Mesendoderm (in vitro differentiated cells): ENCODE data around the gene PRR18.

Experiments
- DNase-seq: peaks from one replicate; pipeline ENCODE4 v3.0.0; 2013
- H2AK5ac ChIP-seq: 2 replicates; pipeline ENCODE4 v1.6.1; 2013; ENCODE audit warnings: low read length, inconsistent platforms
- H2BK120ac ChIP-seq: 2 replicates; pipeline ENCODE4 v1.6.1; 2013; ENCODE audit warnings: low read depth, mild to moderate bottlenecking, low read length, moderate library complexity, mixed read lengths
- H2BK15ac ChIP-seq: replicated peaks from 2 replicates; pipeline ENCODE4 v1.6.1; 2013; ENCODE audit warnings: low read depth, mild to moderate bottlenecking, moderate library complexity
- H2BK5ac ChIP-seq: 2 replicates; pipeline ENCODE4 v1.6.1; 2013; ENCODE audit warnings: low read length, inconsistent platforms
- H3K18ac ChIP-seq: 2 replicates; pipeline ENCODE4 v1.6.1; 2013; ENCODE audit warnings: mild to moderate bottlenecking, low read length, mixed read lengths
- H3K23ac ChIP-seq: one replicate; pipeline ENCODE4 v1.6.1; 2013; ENCODE audit warnings: low read length
- H3K27ac ChIP-seq: 2 replicates; pipeline ENCODE4 v1.5.1; 2013; ENCODE audit warnings: low read depth, mild to moderate bottlenecking, inconsistent platforms, low read length, moderate library complexity
- H3K27me3 ChIP-seq: 2 replicates; pipeline ENCODE4 v1.6.1; 2013; ENCODE audit warnings: low read length, control low read depth, mild to moderate bottlenecking, inconsistent platforms; ENCODE audit not compliant: insufficient read depth, poor library complexity
- H3K36me3 ChIP-seq: 2 replicates; pipeline ENCODE4 v1.6.1; 2013; ENCODE audit warnings: low read length, inconsistent platforms; ENCODE audit not compliant: control insufficient read depth, insufficient read depth
- H3K4ac ChIP-seq: one replicate; pipeline ENCODE4 v1.6.1; 2013; ENCODE audit warnings: low read depth, mild to moderate bottlenecking, low read length, moderate library complexity
- H3K4me1 ChIP-seq: 2 replicates; pipeline ENCODE4 v1.6.1; 2013; ENCODE audit warnings: low read depth, low read length, inconsistent platforms; ENCODE audit not compliant: control insufficient read depth
- H3K4me2 ChIP-seq: 2 replicates; pipeline ENCODE4 v1.6.1; 2013; ENCODE audit warnings: low read length
- H3K4me3 ChIP-seq: 2 replicates; pipeline ENCODE4 v1.5.1; 2013; ENCODE audit warnings: mild to moderate bottlenecking, low read length
- H3K56ac ChIP-seq: one replicate; pipeline ENCODE4 v1.6.1; 2013; ENCODE audit warnings: low read length
- H3K79me1 ChIP-seq: 2 replicates; pipeline ENCODE4 v1.6.1; 2013; ENCODE audit warnings: low read length, inconsistent platforms
- H3K79me2 ChIP-seq: 2 replicates; pipeline ENCODE4 v1.6.1; 2013; ENCODE audit warnings: mild to moderate bottlenecking, low read length; ENCODE audit not compliant: control insufficient read depth, insufficient read depth
- H3K9ac ChIP-seq: 2 replicates; pipeline ENCODE4 v1.6.1; 2013; ENCODE audit warnings: low read length, inconsistent platforms
- H4K5ac ChIP-seq: one replicate; pipeline ENCODE4 v1.6.1; 2013; ENCODE audit warnings: low read length
- H4K8ac ChIP-seq: one replicate; pipeline ENCODE4 v1.6.1; 2013; ENCODE audit warnings: low read depth, mild to moderate bottlenecking, control low read depth, low read length, moderate library complexity
- WGBS: extraction: QIAGEN DNeasy Blood & Tissue Kit; methylation state at CpG from one replicate; pipeline ENCODE4 v1.1.7; 2013; ENCODE audit warnings: low lambda C conversion rate, missing lambda C conversion rate; ENCODE audit not compliant: insufficient coverage; ENCODE audit errors: extremely low coverage; 5-methylcytosine and 5-hydroxymethylcytosine counted together

Gene PRR18

GRCh38 chr6:166278579-166279392 is 29.4 kb downstream of the PRR18 start:
- Histone ChIP-seq H3K18ac (no peak overlapping the region), H2BK5ac (no peak overlapping the region), H3K4me2 (no peak overlapping the region), H3K27ac (no peak overlapping the region), H3K56ac (no peak overlapping the region), H3K4me1 (no peaks in the 10 kb centered on the region), H3K79me1 (no peaks in the 10 kb centered on the region), H3K23ac (no peak overlapping the region), H3K36me3 (no peaks in the 10 kb centered on the region), H4K8ac (no peak overlapping the region), H2BK120ac (no peak overlapping the region), H3K9ac (no peak overlapping the region), H3K79me2 (no peaks in the 10 kb centered on the region), H3K27me3 (no peaks in the 10 kb centered on the region), H2AK5ac (no peak overlapping the region), H3K4ac (no peak overlapping the region), H3K4me3 (no peak overlapping the region), H2BK15ac (no peak overlapping the region), H4K5ac (no peak overlapping the region)
- no peak for DNase-seq
- no CpG with 5 or more reads among the region's 8 CpGs for WGBS

- no peak overlapping the region for H2AK5ac ChIP-seq
- H3K4me2 ChIP-seq = no peak overlapping the region
- H2BK5ac ChIP-seq = no peak overlapping the region
- no peak overlapping the region for H3K9ac ChIP-seq
- H3K79me1 ChIP-seq = no peaks in the 10 kb centered on the region
- H3K4ac ChIP-seq = no peak overlapping the region
- H3K56ac ChIP-seq = no peak overlapping the region
- H4K5ac ChIP-seq = no peak overlapping the region
- H3K27ac ChIP-seq = no peak overlapping the region
- no peaks in the 10 kb centered on the region for H3K79me2 ChIP-seq
- H3K27me3 ChIP-seq = no peaks in the 10 kb centered on the region
- no peak overlapping the region for H2BK15ac ChIP-seq
- H3K23ac ChIP-seq = no peak overlapping the region
- no peak for DNase-seq
- no peak overlapping the region for H3K4me3 ChIP-seq
- no peak overlapping the region for H4K8ac ChIP-seq
- H2BK120ac ChIP-seq = no peak overlapping the region
- H3K4me1 ChIP-seq = no peaks in the 10 kb centered on the region
- H3K18ac ChIP-seq = no peak overlapping the region
- H3K36me3 ChIP-seq = no peaks in the 10 kb centered on the region
- WGBS = no CpG with 5 or more reads among the region's 11 CpGs
Measured at GRCh38 chr6:166277892-166278578, 30.2 kb downstream of the PRR18 start.

- Histone ChIP-seq H3K18ac (no peak overlapping the region), H3K27ac (no peak overlapping the region), H2BK5ac (no peak overlapping the region), H2BK120ac (no peak overlapping the region), H3K4ac (no peak overlapping the region), H4K5ac (no peak overlapping the region), H3K23ac (no peak overlapping the region), H2BK15ac (no peak overlapping the region), H3K56ac (no peak overlapping the region), H4K8ac (no peak overlapping the region), H3K27me3 (no peaks in the 10 kb centered on the region), H3K36me3 (no peaks in the 10 kb centered on the region), H3K4me3 (no peak overlapping the region), H3K4me2 (no peak overlapping the region), H3K9ac (no peak overlapping the region), H3K4me1 (no peaks in the 10 kb centered on the region), H3K79me1 (no peaks in the 10 kb centered on the region), H3K79me2 (no peaks in the 10 kb centered on the region), H2AK5ac (no peak overlapping the region)
- no CpG with 5 or more reads among the region's 11 CpGs for WGBS
- DNase-seq = no peak
Measured at GRCh38 chr6:166277018-166277417, 31.2 kb downstream of the PRR18 start.

- no peaks in the 10 kb centered on the region for H3K36me3 ChIP-seq
- H3K4me1 ChIP-seq = no peaks in the 10 kb centered on the region
- H3K18ac ChIP-seq = no peak overlapping the region
- no peak overlapping the region for H3K4me3 ChIP-seq
- no peak overlapping the region for H3K56ac ChIP-seq
- H3K27ac ChIP-seq = no peak overlapping the region
- no peak overlapping the region for H4K5ac ChIP-seq
- no CpG with 5 or more reads among the region's 21 CpGs for WGBS
- H4K8ac ChIP-seq = no peak overlapping the region
- H2BK5ac ChIP-seq = no peak overlapping the region
- no peak overlapping the region for H3K9ac ChIP-seq
- DNase-seq = peak; percentile 68
- H2AK5ac ChIP-seq = no peak overlapping the region
- no peak overlapping the region for H3K4me2 ChIP-seq
- no peak overlapping the region for H2BK120ac ChIP-seq
- no peak overlapping the region for H3K4ac ChIP-seq
- H3K23ac ChIP-seq = no peak overlapping the region
- H3K79me1 ChIP-seq = no peaks in the 10 kb centered on the region
- H3K27me3 ChIP-seq = no peaks in the 10 kb centered on the region
- H2BK15ac ChIP-seq = no peak overlapping the region
- no peaks in the 10 kb centered on the region for H3K79me2 ChIP-seq
Measured at GRCh38 chr6:166275714-166276166, 32.5 kb downstream of the PRR18 start.

DNA sequence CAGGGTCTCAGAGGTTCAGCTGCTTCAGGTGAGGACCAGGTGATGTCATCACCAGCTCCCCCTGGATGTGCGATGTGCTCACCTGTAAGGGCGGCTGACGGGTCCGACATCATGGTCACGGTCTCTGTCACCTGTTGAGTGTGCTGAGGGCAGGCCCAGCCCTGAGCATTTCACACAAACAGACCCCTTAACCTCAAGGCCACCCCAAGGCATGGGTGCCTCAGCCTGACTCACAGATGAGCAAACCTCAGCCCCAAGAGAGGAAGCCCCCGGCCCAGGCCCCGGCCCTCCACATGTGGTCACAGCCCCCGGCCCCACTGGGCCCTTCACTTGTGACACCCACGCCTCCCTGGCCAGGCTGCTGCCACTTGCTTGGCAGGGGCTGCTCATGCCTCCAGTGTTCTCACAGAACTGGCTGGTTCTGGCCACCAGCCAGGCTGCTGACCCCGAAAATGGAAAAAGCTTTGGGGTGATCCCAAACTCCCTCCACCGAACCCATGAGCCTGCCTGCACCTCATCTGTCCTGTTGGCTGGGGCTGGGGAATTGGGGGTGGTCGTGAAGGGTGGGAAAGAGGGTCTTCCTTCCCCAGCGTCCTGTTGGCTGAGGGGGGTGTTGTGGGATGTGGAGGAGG is 33.3 kb downstream of the PRR18 start:
- Histone ChIP-seq H3K9ac (no peak overlapping the region), H3K36me3 (no peaks in the 10 kb centered on the region), H2BK5ac (no peak overlapping the region), H3K4me2 (no peak overlapping the region), H2BK15ac (no peak overlapping the region), H4K5ac (no peak overlapping the region), H3K27me3 (no peaks in the 10 kb centered on the region), H3K4me3 (no peak overlapping the region), H3K79me1 (no peaks in the 10 kb centered on the region), H3K79me2 (no peaks in the 10 kb centered on the region), H2AK5ac (no peak overlapping the region), H3K23ac (no peak overlapping the region), H3K56ac (no peak overlapping the region), H3K4me1 (no peaks in the 10 kb centered on the region), H3K27ac (no peak overlapping the region), H4K8ac (no peak overlapping the region), H2BK120ac (no peak overlapping the region), H3K4ac (no peak overlapping the region), H3K18ac (no peak overlapping the region)
- WGBS = no CpG with 5 or more reads among the region's 13 CpGs
- DNase-seq = no peak
